CD8-positive, alpha-beta memory T cell (primary cell): ENCODE data around the gene RIPOR3. TPM values are rescaled to one million over a fixed set of nuclear protein-coding genes. Genes with fewer than 3 reads are reported as not detected.
"Not testable (repeated sequence)": the region's sequence is repeated elsewhere in the genome, so short reads cannot be mapped to it uniquely, and the experiment has no call there.

Experiments used
- CTCF ChIA-PET: fragments of 350-600 bp; sonication (Branson Sonifier 250); formaldehyde crosslinking; loops from one replicate; lab custom pipeline; 2021; ENCODE audit warnings: antibody characterized with exemption; lab: Charles Lee
- POLR2A ChIA-PET: fragments of 350-600 bp; sonication (Branson Sonifier 250); formaldehyde crosslinking; loops from one replicate; lab custom pipeline; 2021; ENCODE audit warnings: antibody characterized with exemption; lab: Charles Lee
- DNase-seq, 5 donors: peaks; one replicate each; pipeline versions ENCODE4 v3.0.0 to v3.0.0-alpha.2; 2020 to 2022; ENCODE audit warnings: mixed read lengths in 1 of 5
- H3K27ac ChIP-seq: one replicate; pipeline ENCODE4 v1.7.0; 2013; ENCODE audit warnings: low read depth, mild to moderate bottlenecking, low read length, moderate library complexity
- H3K27me3 ChIP-seq: 2 replicates; pipeline ENCODE4 v1.7.0; 2013; ENCODE audit warnings: low read length, mild to moderate bottlenecking; ENCODE audit not compliant: insufficient read depth, poor library complexity, severe bottlenecking
- H3K36me3 ChIP-seq: 2 replicates; pipeline ENCODE4 v1.7.0; 2013; ENCODE audit warnings: mild to moderate bottlenecking, low read length, moderate library complexity; ENCODE audit not compliant: insufficient read depth
- H3K4me1 ChIP-seq: 2 replicates; pipeline ENCODE4 v1.7.0; 2013; ENCODE audit warnings: mild to moderate bottlenecking, low read length, moderate library complexity; ENCODE audit not compliant: insufficient read depth
- H3K4me3 ChIP-seq: 2 replicates; pipeline ENCODE4 v1.7.0; 2013; ENCODE audit warnings: mild to moderate bottlenecking, low read length
- H3K9me3 ChIP-seq: 2 replicates; pipeline ENCODE4 v1.7.0; 2013; ENCODE audit warnings: mild to moderate bottlenecking, low read length
- H3K27ac Mint-ChIP-seq, 8 donors: one replicate each; pipeline ENCODE4 v1.8.0; 2020 to 2021; ENCODE audit warnings: mixed read lengths in 8 of 8, mild to moderate bottlenecking in 6 of 8, inconsistent platforms in 3 of 8, moderate library complexity in 3 of 8
- H3K27me3 Mint-ChIP-seq, 2 donors: one replicate each; pipeline ENCODE4 v1.8.0; 2020 to 2021; ENCODE audit warnings: mixed read lengths in 2 of 2, mild to moderate bottlenecking in 1 of 2, moderate library complexity in 1 of 2
- H3K36me3 Mint-ChIP-seq, 3 donors: one replicate each; pipeline ENCODE4 v1.8.0; 2020 to 2021; ENCODE audit warnings: mixed read lengths in 3 of 3, inconsistent platforms in 1 of 3, mild to moderate bottlenecking in 1 of 3
- H3K4me1 Mint-ChIP-seq, 3 donors: one replicate each; pipeline ENCODE4 v1.8.0; 2020 to 2021; ENCODE audit warnings: mixed read lengths in 3 of 3, inconsistent platforms in 1 of 3, mild to moderate bottlenecking in 1 of 3
- H3K4me3 Mint-ChIP-seq, 7 donors: one replicate each; pipeline ENCODE4 v1.8.0; 2020 to 2021; ENCODE audit warnings: mixed read lengths in 7 of 7, mild to moderate bottlenecking in 6 of 7, moderate library complexity in 4 of 7, inconsistent platforms in 2 of 7
- H3K9me3 Mint-ChIP-seq, 5 donors: one replicate each; pipeline ENCODE4 v1.8.0; 2020 to 2022; ENCODE audit warnings: mixed read lengths in 5 of 5, mild to moderate bottlenecking in 3 of 5, moderate library complexity in 2 of 5, inconsistent platforms in 1 of 5
- polyA plus RNA-seq: library from polyadenylated mRNA; unstranded; fragments of 300-500 nt; fragmentation: Illumina TruSeq; gene quantifications from one replicate; pipeline ENCODE4 v1.2.3, GENCODE V29; 2021
- total RNA-seq, 2 experiments: library from RNA; stranded (reverse); gene quantifications; one replicate each; pipeline ENCODE4 v1.2.3, GENCODE V29; 2021

The RIPOR3 gene
- total and polyA plus RNA-seq, 3 experiments from 2014 or later = 1.8 TPM; not detected in 2

- DNase-seq = no peak
- Histone ChIP-seq H3K4me3 (no peak overlapping the region), H3K27me3 (no peaks in the 10 kb centered on the region), H3K4me1 (no peaks in the 10 kb centered on the region), H3K27ac (no peak overlapping the region), H3K36me3 (no peaks in the 10 kb centered on the region), H3K9me3 (no peaks in the 10 kb centered on the region)
- peaks cover 0 to 12% of the 10 kb centered on the region in 2 donors for H3K27me3 Mint-ChIP-seq
- no peaks in the 10 kb centered on the region for H3K9me3 Mint-ChIP-seq
- peak overlapping the region in 1 of 8 donors; percentile 74 for H3K27ac Mint-ChIP-seq
- POLR2A ChIA-PET = no interaction called here
- no peak overlapping the region for H3K4me3 Mint-ChIP-seq
- no peaks in the 10 kb centered on the region for H3K36me3 Mint-ChIP-seq
- H3K4me1 Mint-ChIP-seq = peaks cover 0 to 10% (median 5%) of the 10 kb centered on the region in 3 donors
- CTCF ChIA-PET = interaction anchor here (1.5 kb wide), 1 partner anchor 12 kb away, joined by 4 read pairs; no protein-coding TSS in a partner anchor
These were observed 91.0 kb downstream of the RIPOR3 start for GRCh38 chr20:50600281-50600895.

DNA sequence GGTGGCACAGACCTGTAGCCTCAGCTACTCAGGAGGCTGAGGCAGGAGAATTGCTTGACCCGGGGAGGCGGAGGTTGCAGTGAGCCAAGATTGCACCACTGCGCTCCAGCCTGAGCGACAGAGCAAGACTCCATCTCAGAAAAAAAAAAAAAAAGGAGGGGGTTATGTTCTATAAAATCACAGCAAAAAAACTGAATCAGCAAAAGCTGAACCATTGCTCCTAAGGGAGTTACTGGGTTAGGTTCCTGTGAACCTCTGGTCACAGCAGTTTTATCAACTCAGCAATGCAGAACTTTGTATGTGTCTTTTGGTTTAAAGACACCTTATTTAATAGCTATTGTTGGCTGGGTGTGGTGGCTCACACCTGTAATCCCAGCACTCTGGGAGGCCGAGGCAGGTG is 92.6 kb downstream of the RIPOR3 start:
- not testable (repeated sequence) for H3K36me3 ChIP-seq, H3K27me3 ChIP-seq, H3K4me3 Mint-ChIP-seq, H3K27ac Mint-ChIP-seq, H3K36me3 Mint-ChIP-seq, H3K27ac ChIP-seq, H3K9me3 Mint-ChIP-seq, DNase-seq, H3K4me1 ChIP-seq, H3K4me3 ChIP-seq, H3K27me3 Mint-ChIP-seq, H3K9me3 ChIP-seq
- POLR2A ChIA-PET = interaction anchor here (0.7 kb wide), 1 partner anchor 1613 kb away, joined by 6 read pairs; no protein-coding TSS in a partner anchor
- H3K4me1 Mint-ChIP-seq = peaks cover 0 to 16% (median 5%) of the 10 kb centered on the region in 3 donors
- CTCF ChIA-PET = interaction anchor here (1.5 kb wide), 1 partner anchor 11 kb away, joined by 4 read pairs; no protein-coding TSS in a partner anchor

GRCh38 chr20:50598074-50598473 is 93.3 kb downstream of the RIPOR3 start:
- Mint-ChIP-seq H3K27me3 (peaks cover 0 to 7% of the 10 kb centered on the region in 2 donors), H3K4me1 (peaks cover 0 to 16% (median 5%) of the 10 kb centered on the region in 3 donors), H3K9me3 (no peaks in the 10 kb centered on the region), H3K4me3 (no peak overlapping the region), H3K27ac (no peak overlapping the region), H3K36me3 (no peaks in the 10 kb centered on the region)
- DNase-seq = no peak
- POLR2A ChIA-PET = no interaction called here
- no peak overlapping the region for H3K4me3 ChIP-seq
- H3K27me3 ChIP-seq = no peaks in the 10 kb centered on the region
- no peaks in the 10 kb centered on the region for H3K36me3 ChIP-seq
- H3K9me3 ChIP-seq = no peaks in the 10 kb centered on the region
- H3K4me1 ChIP-seq = no peaks in the 10 kb centered on the region
- CTCF ChIA-PET = interaction anchor here (1.9 kb wide), 1 partner anchor 10 kb away, joined by 7 read pairs; no protein-coding TSS in a partner anchor
- no peak overlapping the region for H3K27ac ChIP-seq

- CTCF ChIA-PET = interaction anchor here (1.9 kb wide), 1 partner anchor 9 kb away, joined by 7 read pairs; no protein-coding TSS in a partner anchor
- POLR2A ChIA-PET = no interaction called here
- no peak overlapping the region for H3K27ac ChIP-seq
- no peaks in the 10 kb centered on the region for H3K36me3 Mint-ChIP-seq
- no peaks in the 10 kb centered on the region for H3K27me3 ChIP-seq
- H3K4me1 ChIP-seq = no peaks in the 10 kb centered on the region
- no peaks in the 10 kb centered on the region for H3K36me3 ChIP-seq
- H3K27ac Mint-ChIP-seq = no peak overlapping the region
- peaks cover 0 to 13% (median 3%) of the 10 kb centered on the region in 3 donors for H3K4me1 Mint-ChIP-seq
- H3K9me3 Mint-ChIP-seq = no peaks in the 10 kb centered on the region
- H3K4me3 ChIP-seq = no peak overlapping the region
- no peaks in the 10 kb centered on the region for H3K9me3 ChIP-seq
- DNase-seq = no peak
- peak overlapping the region in 1 of 7 donors; percentile 36 for H3K4me3 Mint-ChIP-seq
- H3K27me3 Mint-ChIP-seq = peaks cover 0 to 3% of the 10 kb centered on the region in 2 donors
These were observed 93.9 kb downstream of the RIPOR3 start for GRCh38 chr20:50597406-50597969.

DNA sequence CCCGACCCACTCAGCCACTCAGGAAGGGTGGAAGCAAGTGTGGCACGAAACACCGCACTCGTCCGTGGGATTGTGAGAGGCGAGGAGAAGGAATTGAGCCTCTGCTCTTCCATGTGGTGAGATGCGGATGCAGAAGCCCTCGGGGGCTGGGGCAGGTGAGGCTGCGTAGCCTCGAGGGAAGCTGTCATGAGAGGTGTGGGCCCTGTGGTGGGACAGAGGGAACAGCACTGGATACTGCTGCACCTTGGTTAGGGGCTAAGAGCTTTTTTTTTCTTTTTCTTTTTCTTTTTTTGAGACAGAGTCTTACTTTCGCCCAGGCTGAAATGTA is 94.7 kb downstream of the RIPOR3 start:
- POLR2A ChIA-PET = no interaction called here
- Mint-ChIP-seq H3K4me1 (peaks cover 0 to 13% (median 3%) of the 10 kb centered on the region in 3 donors), H3K9me3 (no peaks in the 10 kb centered on the region), H3K27me3 (peaks cover 0 to 3% of the 10 kb centered on the region in 2 donors), H3K4me3 (peak overlapping the region in 1 of 7 donors; percentile 37), H3K27ac (peak overlapping the region in 1 of 8 donors; percentile 7), H3K36me3 (no peaks in the 10 kb centered on the region)
- Histone ChIP-seq H3K27me3 (no peaks in the 10 kb centered on the region), H3K36me3 (no peaks in the 10 kb centered on the region), H3K27ac (no peak overlapping the region), H3K9me3 (no peaks in the 10 kb centered on the region), H3K4me3 (no peak overlapping the region), H3K4me1 (no peaks in the 10 kb centered on the region)
- CTCF ChIA-PET = interaction anchor here (1.9 kb wide), 1 partner anchor 8 kb away, joined by 7 read pairs; no protein-coding TSS in a partner anchor
- no peak for DNase-seq

DNA sequence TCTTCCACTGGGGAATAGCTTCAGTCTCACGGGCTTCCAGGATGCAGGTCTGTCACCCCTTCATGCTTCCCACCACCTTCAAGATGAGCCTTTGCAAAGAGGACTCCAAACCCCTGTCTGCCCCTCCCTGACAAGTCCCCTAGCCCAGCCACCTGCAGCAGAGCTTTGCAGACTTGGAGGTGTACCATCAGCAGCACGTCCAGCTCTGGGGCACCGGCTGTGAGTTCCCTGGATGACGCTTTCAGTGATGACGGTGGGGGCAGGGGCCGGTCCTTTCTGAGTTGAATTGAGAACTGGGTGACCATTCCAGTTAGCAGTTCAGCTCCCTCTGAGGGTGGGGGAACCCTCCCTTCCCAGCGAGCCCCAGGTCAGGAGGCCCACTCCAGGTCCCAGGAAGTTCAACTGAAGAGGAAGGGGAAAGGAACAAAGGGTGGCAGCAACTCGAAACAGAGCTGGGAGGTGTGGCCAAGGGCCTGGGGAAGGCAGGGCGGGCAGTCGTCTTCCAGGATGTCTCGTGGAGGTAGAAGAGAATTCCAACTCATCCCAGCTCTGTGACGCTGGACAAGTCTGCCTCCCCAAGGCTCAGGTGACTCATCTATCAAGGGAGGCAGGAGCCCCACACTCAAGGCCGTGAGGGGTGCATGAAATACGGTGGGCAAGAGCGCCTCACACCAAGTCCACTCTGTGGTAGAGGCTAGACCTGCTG is 95.2 kb downstream of the RIPOR3 start:
- H3K27me3 ChIP-seq = no peaks in the 10 kb centered on the region
- ChIA-PET CTCF (interaction anchor here (1.4 to 1.9 kb wide), 2 partner anchors 8 to 81 kb away, joined by 4 to 7 read pairs; no protein-coding TSS in a partner anchor), POLR2A (no interaction called here)
- H3K9me3 Mint-ChIP-seq = no peaks in the 10 kb centered on the region
- peaks cover 0 to 13% (median 3%) of the 10 kb centered on the region in 3 donors for H3K4me1 Mint-ChIP-seq
- no peaks in the 10 kb centered on the region for H3K36me3 ChIP-seq
- no peaks in the 10 kb centered on the region for H3K36me3 Mint-ChIP-seq
- no peak overlapping the region for H3K4me3 ChIP-seq
- H3K4me3 Mint-ChIP-seq = peak overlapping the region in 1 of 7 donors; percentile 77
- H3K9me3 ChIP-seq = no peaks in the 10 kb centered on the region
- no peak for DNase-seq
- H3K27ac Mint-ChIP-seq = peak overlapping the region in 3 of 8 donors; percentile 7 to 54 (median 47)
- H3K27me3 Mint-ChIP-seq = peaks cover 0 to 3% of the 10 kb centered on the region in 2 donors
- no peak overlapping the region for H3K27ac ChIP-seq
- no peaks in the 10 kb centered on the region for H3K4me1 ChIP-seq

GRCh38 chr20:50595433-50595895 is 95.9 kb downstream of the RIPOR3 start:
- ChIA-PET POLR2A (interaction anchor here (0.5 kb wide), 1 partner anchor 334 kb away, joined by 7 read pairs; no protein-coding TSS in a partner anchor), CTCF (interaction anchor here (1.4 kb wide), 1 partner anchor 80 kb away, joined by 4 read pairs; no protein-coding TSS in a partner anchor)
- H3K4me1 Mint-ChIP-seq = peaks cover 0 to 13% (median 3%) of the 10 kb centered on the region in 3 donors
- H3K4me3 ChIP-seq = no peak overlapping the region
- no peaks in the 10 kb centered on the region for H3K9me3 Mint-ChIP-seq
- peak overlapping the region in 3 of 8 donors; percentile 51 to 54 (median 52) for H3K27ac Mint-ChIP-seq
- H3K36me3 ChIP-seq = no peaks in the 10 kb centered on the region
- H3K27ac ChIP-seq = no peak overlapping the region
- DNase-seq = no peak
- no peaks in the 10 kb centered on the region for H3K27me3 Mint-ChIP-seq
- H3K4me1 ChIP-seq = no peaks in the 10 kb centered on the region
- no peaks in the 10 kb centered on the region for H3K27me3 ChIP-seq
- H3K4me3 Mint-ChIP-seq = no peak overlapping the region
- H3K36me3 Mint-ChIP-seq = peaks cover 0 to 1% (median 0%) of the 10 kb centered on the region in 3 donors
- H3K9me3 ChIP-seq = no peaks in the 10 kb centered on the region
